Measurements from ENCODE around the gene SPINT2.
"Not testable (repeated sequence)": the region's sequence is repeated elsewhere in the genome, so short reads cannot be mapped to it uniquely, and the experiment has no call there.

SPINT2 gene

DNA sequence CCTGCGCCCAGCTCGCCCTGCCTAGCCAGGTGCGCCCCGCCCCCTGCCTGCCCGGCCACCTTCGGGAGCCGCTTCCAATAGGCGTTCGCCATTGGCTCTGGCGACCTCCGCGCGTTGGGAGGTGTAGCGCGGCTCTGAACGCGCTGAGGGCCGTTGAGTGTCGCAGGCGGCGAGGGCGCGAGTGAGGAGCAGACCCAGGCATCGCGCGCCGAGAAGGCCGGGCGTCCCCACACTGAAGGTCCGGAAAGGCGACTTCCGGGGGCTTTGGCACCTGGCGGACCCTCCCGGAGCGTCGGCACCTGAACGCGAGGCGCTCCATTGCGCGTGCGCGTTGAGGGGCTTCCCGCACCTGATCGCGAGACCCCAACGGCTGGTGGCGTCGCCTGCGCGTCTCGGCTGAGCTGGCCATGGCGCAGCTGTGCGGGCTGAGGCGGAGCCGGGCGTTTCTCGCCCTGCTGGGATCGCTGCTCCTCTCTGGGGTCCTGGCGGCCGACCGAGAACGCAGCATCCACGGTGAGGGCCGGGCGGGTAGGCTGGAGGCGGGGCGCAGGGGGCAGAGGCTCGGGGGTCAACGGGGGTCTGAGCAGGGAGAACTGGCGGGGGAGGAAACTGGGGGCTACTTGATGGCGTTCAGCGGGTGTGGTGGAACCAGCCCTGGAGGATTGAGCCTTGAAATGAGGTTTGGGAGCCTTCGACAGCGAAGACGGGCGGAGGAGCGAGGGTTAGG is at the start of gene SPINT2:
Gene SPINT2, plus strand, starts transcription at position 88 of the 727 bp plus-strand sequence. Its CDS starts 320 bp downstream, at position 408.
- DNase-seq: peak in 2 of 10 donors; percentile 35 to 52
- intact Hi-C loops (cut with DNase I): no loop called here

GRCh38 chr19:38216785-38217641 is 47.4 kb upstream of the SPINT2 start:
- no peak for DNase-seq
- intact Hi-C loops (cut with DNase I): no loop called here

DNA sequence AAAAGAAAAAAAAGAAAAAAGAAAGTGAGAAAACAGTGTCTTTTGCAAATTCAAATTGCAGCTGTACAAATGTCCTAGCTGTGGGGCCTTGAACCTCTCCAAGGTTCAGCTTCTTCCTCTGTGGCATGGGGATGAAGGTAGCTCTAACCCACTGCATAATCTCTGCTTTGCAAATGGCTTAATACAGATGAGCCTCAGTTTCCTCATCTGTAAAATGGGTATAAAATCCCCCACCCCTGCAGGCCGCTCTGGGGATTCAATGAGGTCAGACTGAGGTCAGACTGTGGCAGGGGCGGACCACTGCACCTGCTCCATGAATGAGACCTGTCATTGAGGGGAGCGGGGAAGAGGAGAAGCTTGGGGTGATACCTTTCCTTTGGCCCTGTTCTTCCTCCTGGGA is 46.2 kb upstream of the SPINT2 start:
- intact Hi-C loops (cut with DNase I): no loop called here
- DNase-seq: no peak

DNA sequence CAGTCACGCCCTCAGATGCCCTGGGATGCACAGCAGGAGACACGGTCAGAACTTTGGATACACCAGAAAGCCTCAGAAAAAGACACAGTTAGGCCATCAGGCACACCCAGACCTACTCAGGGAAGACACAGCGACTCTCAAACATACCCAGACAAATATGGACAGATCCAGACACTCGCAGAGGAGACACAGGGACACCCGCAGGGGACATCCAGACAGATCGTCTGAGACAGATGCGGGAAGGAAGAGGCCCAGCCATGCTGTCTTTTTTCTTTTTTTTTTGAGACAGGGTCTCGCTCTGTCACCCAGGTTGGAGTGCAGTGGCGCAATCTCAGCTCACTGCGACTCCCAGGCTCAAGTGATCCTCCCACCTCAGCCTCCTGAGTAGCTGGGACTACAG is 45.2 kb upstream of the SPINT2 start:
- DNase-seq: no peak
- intact Hi-C loops (cut with DNase I): no loop called here

- DNase-seq: no peak
- intact Hi-C loops (cut with DNase I): no loop called here
These were observed 43.0 kb upstream of the SPINT2 start for GRCh38 chr19:38221421-38221820.

- intact Hi-C loops (cut with DNase I): no loop called here
- no peak for DNase-seq
These were observed 42.2 kb upstream of the SPINT2 start for GRCh38 chr19:38221919-38222830.

GRCh38 chr19:38223119-38223523 is 41.3 kb upstream of the SPINT2 start:
- DNase-seq: no peak
- intact Hi-C loops (cut with DNase I): no loop called here

DNA sequence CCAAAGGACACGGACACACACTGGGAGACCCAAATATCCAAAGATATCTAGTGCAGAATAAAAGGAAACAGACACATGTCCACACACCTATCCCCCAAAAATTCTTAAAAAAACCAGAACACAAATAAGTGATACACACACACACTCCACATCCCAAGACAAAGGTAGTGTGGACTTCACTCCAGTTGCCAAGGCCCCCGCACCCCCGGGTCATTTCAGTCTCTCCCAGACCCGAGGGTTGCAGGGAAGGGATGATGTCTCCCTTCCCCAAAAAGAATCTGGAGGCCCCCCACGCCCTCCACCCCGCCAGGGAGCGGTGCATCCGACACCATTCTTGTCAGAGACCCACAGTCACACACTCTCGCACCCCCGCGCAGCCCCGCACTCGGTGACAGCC is 40.8 kb upstream of the SPINT2 start:
- intact Hi-C loops (cut with DNase I): no loop called here
- DNase-seq: no peak

- intact Hi-C loops (cut with DNase I): no loop called here
- DNase-seq: peak; percentile 65 to 98 (median 82)
These were observed 40.1 kb upstream of the SPINT2 start, which contains the start of gene DPF1 for GRCh38 chr19:38224014-38224862. Gene DPF1 (minus strand): TSS chr19:38224222. CDS start chr19:38224142, 80 bp downstream.

- DNase-seq: not testable (repeated sequence)
- intact Hi-C loops (cut with DNase I): loop anchor here (5.0 kb wide), 2 partner anchors 83 to 323 kb away; no protein-coding TSS in a partner anchor
These were observed 39.5 kb upstream of the SPINT2 start for GRCh38 chr19:38224863-38225218.

- no peak for DNase-seq
- intact Hi-C loops (cut with DNase I): loop anchor here (5.0 kb wide), 2 partner anchors 85 to 325 kb away; no protein-coding TSS in a partner anchor
These were observed 36.9 kb upstream of the SPINT2 start for GRCh38 chr19:38227287-38228004.

DNA sequence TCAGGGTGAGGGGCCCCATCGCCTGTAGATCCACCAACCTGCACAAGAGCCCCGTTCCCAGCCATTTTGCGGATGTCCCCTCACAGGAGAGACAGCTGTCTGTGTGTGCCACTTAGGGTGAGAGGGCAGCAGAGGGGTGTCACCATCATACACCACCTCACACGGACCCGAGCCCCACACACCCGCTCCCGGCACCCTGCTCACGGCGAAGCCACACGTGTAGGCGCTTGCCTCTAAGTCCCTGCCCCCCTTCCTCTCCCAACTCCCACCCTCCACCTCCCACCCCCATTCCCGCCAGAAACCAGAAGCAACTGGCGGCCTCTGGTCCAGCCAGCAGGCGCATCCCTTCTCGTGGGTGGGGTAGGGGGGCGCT is 36.4 kb upstream of the SPINT2 start:
- DNase-seq: no peak
- intact Hi-C loops (cut with DNase I): loop anchor here (5.0 kb wide), 2 partner anchors 86 to 326 kb away; no protein-coding TSS in a partner anchor

DNA sequence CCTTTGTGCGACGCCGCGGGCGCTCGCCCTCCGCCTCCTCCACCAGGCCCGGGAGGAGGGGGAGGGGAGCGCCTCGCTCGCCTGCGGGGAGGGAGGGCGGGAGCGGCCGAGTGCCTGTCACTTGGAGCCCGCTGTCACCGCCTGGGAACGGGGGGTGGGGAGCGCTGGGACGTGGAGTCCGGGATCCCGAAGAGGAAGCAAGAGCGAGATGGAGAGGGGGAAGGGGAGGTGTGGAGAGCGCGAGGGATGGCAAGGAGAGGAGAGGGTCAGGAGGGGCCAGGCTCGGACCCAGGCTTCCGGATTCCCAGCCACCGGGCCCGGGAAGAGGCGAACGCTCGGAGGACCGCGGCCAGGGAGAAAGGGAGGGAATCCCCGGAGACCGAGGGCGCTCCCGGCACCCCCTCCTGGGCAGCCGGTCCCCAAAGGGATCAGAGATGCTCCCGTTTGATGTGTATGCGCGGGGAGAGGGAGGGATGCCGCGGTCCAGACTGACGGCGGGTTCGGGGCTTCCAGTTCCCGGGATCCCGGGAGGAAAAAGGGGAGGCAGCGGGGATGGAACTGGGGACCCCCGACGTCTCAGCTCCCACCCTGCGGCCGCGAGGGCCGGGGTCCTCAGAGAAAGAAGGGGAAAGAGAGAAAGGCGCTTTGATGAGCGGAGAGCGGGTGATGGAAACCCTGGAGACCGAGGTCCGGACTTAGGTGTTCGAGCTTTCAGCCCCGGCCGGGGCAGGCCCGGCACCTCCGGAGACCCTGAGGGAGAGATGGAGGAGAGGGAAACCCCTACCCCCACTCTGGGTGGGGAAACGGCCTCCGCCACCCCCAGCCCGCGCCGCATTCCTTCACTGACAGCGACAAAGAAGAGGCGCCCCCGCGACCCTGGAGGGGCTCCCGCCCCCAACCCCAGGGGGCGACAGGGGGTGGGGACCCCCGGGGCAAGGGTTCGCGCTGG is 35.6 kb upstream of the SPINT2 start:
- peak in 9 of 10 donors; percentile 53 to 95 (median 71) for DNase-seq
- intact Hi-C loops (cut with DNase I): loop anchor here (5.0 kb wide), 2 partner anchors 86 to 326 kb away; no protein-coding TSS in a partner anchor

- peak; percentile 85 to 99 (median 96) for DNase-seq
These were observed 34.7 kb upstream of the SPINT2 start for GRCh38 chr19:38229585-38230073.

GRCh38 chr19:38230506-38231133 is 33.8 kb upstream of the SPINT2 start:
- DNase-seq; intact Hi-C loops (cut with DNase I): not testable (repeated sequence)

More at GRCh38 chr19:38229585-38230073, 34.7 kb upstream of the SPINT2 start:
- intact Hi-C loops (cut with DNase I): loop anchor here (5.0 kb wide), 2 partner anchors 87 to 327 kb away; no protein-coding TSS in a partner anchor

- intact Hi-C loops (cut with DNase I): no loop called here
- DNase-seq: no peak
These were observed 32.5 kb upstream of the SPINT2 start for GRCh38 chr19:38231918-38232317.

Measured in posterior cingulate gyrus (tissue), 11 donors.